ENCODE results near the gene OCEL1.
"Not testable (repeated sequence)": the region's sequence is repeated elsewhere in the genome, so short reads cannot be mapped to it uniquely, and the experiment has no call there.

The OCEL1 gene

GRCh38 chr19:17226002-17226933 lies at the start of gene OCEL1:
TSS of gene OCEL1 (plus strand) at chr19:17226226. CDS start at chr19:17226248, 22 bp downstream.
- peak; percentile 100 for DNase-seq

GRCh38 chr19:17178291-17178690 lies 47.7 kb upstream of the OCEL1 start:
- no peak for DNase-seq

GRCh38 chr19:17180997-17181702 lies 44.9 kb upstream of the OCEL1 start:
- no peak for DNase-seq

GRCh38 chr19:17183271-17183761 lies 42.7 kb upstream of the OCEL1 start:
- DNase-seq, result peak; percentile 64

- DNase-seq, result peak; percentile 79
Observed at GRCh38 chr19:17183858-17184321, 42.1 kb upstream of the OCEL1 start.

- DNase-seq, result peak; percentile 22
Observed at GRCh38 chr19:17184371-17184841, 41.6 kb upstream of the OCEL1 start.

- no peak for DNase-seq
Observed at GRCh38 chr19:17185590-17185989, 40.4 kb upstream of the OCEL1 start.

- DNase-seq, result not testable (repeated sequence)
Observed at GRCh38 chr19:17191736-17192135, 34.3 kb upstream of the OCEL1 start.

- DNase-seq, result no peak
Observed at GRCh38 chr19:17192751-17193150, 33.3 kb upstream of the OCEL1 start.

GRCh38 chr19:17194608-17195007 lies 31.4 kb upstream of the OCEL1 start:
- DNase-seq, result no peak

GRCh38 chr19:17195106-17195505 lies 30.9 kb upstream of the OCEL1 start:
- DNase-seq, result no peak

- no peak for DNase-seq
Observed at GRCh38 chr19:17196610-17197009, 29.4 kb upstream of the OCEL1 start.

GRCh38 chr19:17197666-17198065 lies 28.4 kb upstream of the OCEL1 start:
- DNase-seq, result no peak

GRCh38 chr19:17200408-17201079 lies 25.5 kb upstream of the OCEL1 start:
- DNase-seq, result no peak

GRCh38 chr19:17202249-17202648 lies 23.8 kb upstream of the OCEL1 start:
- peak; percentile 64 for DNase-seq

- DNase-seq, result no peak
Observed at GRCh38 chr19:17202713-17203112, 23.3 kb upstream of the OCEL1 start.

- DNase-seq, result peak; percentile 79
Observed at GRCh38 chr19:17205237-17206140, 20.5 kb upstream of the OCEL1 start.

- no peak for DNase-seq
Observed at GRCh38 chr19:17206736-17207581, 19.1 kb upstream of the OCEL1 start.

- DNase-seq, result peak; percentile 93
Observed at GRCh38 chr19:17209126-17210036, 16.6 kb upstream of the OCEL1 start.

- DNase-seq, result no peak
Observed at GRCh38 chr19:17210296-17210695, 15.7 kb upstream of the OCEL1 start.
